Measurements from ENCODE around the gene STARD3.
A peak's percentile ranks its signal among the peaks of the same experiment; 100 is the strongest.

DNA sequence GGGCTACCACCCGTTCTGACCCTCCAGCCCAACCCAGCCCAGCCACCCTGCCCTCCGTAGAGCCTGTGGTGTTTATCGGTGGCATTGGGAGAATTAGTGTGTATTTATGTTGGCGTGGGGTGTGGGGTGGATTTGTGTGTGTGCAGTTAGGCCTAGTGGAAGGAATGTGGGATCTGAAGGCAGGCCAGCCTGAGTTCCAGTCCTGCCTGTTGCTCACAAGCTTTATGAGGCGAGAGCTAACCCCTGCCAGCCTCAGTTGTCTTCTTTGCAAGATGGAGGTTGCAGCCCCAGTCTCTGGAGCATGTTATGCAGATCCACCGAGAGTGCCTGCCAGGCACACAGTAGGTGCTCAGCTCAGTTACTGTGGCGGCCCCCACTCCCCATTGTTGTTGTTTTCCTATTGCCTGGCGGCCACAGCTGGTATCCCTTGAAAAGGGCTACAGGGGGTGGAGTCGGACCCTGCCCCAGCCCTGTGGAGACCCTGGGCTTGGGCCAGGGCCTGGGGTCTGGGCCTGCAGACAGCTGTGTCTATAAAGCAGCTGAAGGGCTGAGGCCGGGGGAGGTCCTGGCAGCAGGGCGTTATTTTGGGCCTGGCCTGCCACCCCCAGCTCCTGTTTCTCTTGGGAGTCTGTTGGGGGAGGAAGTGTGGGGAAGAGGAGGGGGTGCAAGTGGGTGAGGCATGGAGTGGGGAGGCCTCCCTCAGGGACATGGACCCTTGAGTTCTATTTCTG lies 68.0 kb downstream of the STARD3 start:
- no peak for TF ChIP-seq POLR2A (IDR thresholded peaks at IDR 0.05)
- peak in 3 of 6 experiments; percentile 6 to 55 (median 17) for TF ChIP-seq CTCF (IDR thresholded peaks at IDR 0.05)

All from upper lobe of left lung (tissue), 4 donors.